Astrocyte (in vitro differentiated cells and primary cell): ENCODE results near the gene MRPL36.

Source experiments
- CTCF ChIP-seq: IDR thresholded peaks from 2 replicates; pipeline ENCODE4 v1.5.1; 2011; ENCODE audit warnings: low read depth, mild to moderate bottlenecking, inconsistent platforms, low read length, moderate library complexity; ENCODE audit not compliant: insufficient read depth
- EZH2 ChIP-seq: IDR thresholded peaks from 2 replicates; pipeline ENCODE4 v1.6.1; 2012; ENCODE audit warnings: mild to moderate bottlenecking, low read length, inconsistent platforms; ENCODE audit not compliant: insufficient read depth

GRCh38 chr5:1767524-1768282, 31.9 kb downstream of the MRPL36 start:
- TF ChIP-seq CTCF (no peak), EZH2 (no peak)
